ENCODE data around the gene TXNDC11. TPM values are rescaled to one million over a fixed set of nuclear protein-coding genes. Genes with fewer than 3 reads are reported as not detected.

The TXNDC11 gene
- total and polyA plus RNA-seq, 9 of the 15 experiments (the other 6 are each of a cell fraction or from before 2014, with no cell fraction given) = 0.66 to 32.6 (median 26.2) TPM

DNA sequence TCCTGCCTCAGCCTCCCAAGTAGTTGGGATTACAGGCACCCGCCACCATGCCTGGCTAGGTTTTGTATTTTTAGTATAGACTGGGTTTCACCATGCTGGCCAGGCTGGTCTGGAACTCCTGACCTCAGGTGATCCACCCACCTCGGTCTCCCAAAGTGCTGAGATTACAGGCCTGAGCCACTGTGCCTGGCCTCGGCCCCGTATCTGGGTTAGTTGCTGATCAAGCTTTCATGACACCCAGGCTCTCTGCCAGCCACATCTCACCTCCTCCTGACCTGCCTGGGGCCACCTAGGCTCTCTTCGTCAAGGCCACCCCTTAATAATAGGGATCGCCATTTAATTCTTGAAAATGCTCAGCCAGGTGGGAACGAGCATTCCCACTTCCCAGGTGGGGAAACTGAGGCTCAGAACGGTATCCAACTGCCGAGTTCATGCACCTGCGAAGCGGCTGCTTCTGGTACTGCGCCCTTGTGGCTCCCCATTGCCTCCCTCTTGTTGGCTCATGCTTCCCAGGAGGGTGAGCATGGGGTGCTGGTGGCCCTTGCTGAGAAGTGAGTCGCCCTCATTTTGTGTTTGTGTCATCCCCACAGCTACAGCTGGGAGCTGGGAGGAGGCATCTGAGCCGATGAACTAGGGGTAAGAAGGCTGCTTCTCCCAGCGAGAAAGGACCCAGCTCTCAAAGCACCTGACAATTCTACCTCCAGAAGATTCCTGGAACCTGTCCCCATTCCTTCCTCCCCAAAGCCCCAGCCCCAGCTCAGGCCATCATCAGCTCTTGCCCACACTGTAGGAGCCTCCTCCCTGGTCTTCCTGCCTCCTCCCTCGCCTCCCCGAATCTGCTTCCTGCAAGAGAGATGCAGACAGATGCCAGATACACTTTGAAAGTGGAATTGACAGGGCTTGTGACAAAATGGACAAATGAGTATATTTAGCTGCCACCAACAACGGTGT is 91.7 kb downstream of the TXNDC11 start:
- Histone ChIP-seq H3K36me3 (ENCODE audit: control insufficient read depth, insufficient read depth, low read length) (no peaks in the 10 kb centered on the region), H3K4me2 (ENCODE audit: insufficient read depth, low read length) (no peak overlapping the region), H3K9ac (ENCODE audit: insufficient read depth in 1 of 2, low read depth in 2 of 2, low read length in 2 of 2) (no peak overlapping the region), H3K27ac (ENCODE audit: extremely low read depth, low read depth, low read length) (no peak overlapping the region), H3K4me3 (no peak overlapping the region), H3K9me3 (replicated peaks; ENCODE audit: control insufficient read depth, insufficient read depth, low read depth, low read length) (no peaks in the 10 kb centered on the region), H4K20me1 (replicated peaks; ENCODE audit: control insufficient read depth, insufficient read depth, low read length) (0 out of 2 replicates have a peak, but pooled peaks cover 5% of the 10 kb centered on the region), H3K79me2 (ENCODE audit: control insufficient read depth, insufficient read depth, low read length) (no peaks in the 10 kb centered on the region), H3K9me1 (ENCODE audit: control insufficient read depth, insufficient read depth, low read length) (no peaks in the 10 kb centered on the region), H3K27me3 (ENCODE audit: control insufficient read depth in 2 of 2, insufficient read depth in 2 of 2, low read length in 2 of 2) (peaks cover 22 to 39% of the 10 kb centered on the region in 2 experiments; a peak in 4 of 5 replicates), H2AFZ (ENCODE audit: low read depth, low read length) (no peak overlapping the region), H3K4me1 (replicated peaks in 1 of 2; ENCODE audit: control insufficient read depth in 2 of 2, insufficient read depth in 2 of 2, low read length in 2 of 2) (no peaks in the 10 kb centered on the region)
- DNase-seq (ENCODE audit: extremely low read depth in 1 of 4, low spot score in 3 of 4) (no peak), ATAC-seq (no peak), FAIRE-seq (no peak)
- in situ Hi-C loops (cut with MboI) (loop anchor here (10.0 to 25.0 kb wide), 2 partner anchors 246 to 689 kb away; no protein-coding TSS in a partner anchor), intact Hi-C loops (cut with micrococcal nuclease) (no loop called here)
- ChIA-PET CTCF (ENCODE audit: low intra/inter-chr PET ratio) (no interaction called here), POLR2A (interaction anchor here (0.6 kb wide), 1 partner anchor 18 kb away, joined by 3 read pairs; no protein-coding TSS in a partner anchor)
- WGBS (ENCODE audit: insufficient coverage, low coverage, missing lambda C conversion rate) = 4% methylated on average over 18 of the region's 18 CpGs
- no peak for TF ChIP-seq CEBPG (CRISPR knock-in tag; IDR thresholded peaks at IDR 0.05)
- no peak for TF ChIP-seq CEBPG (tag; conservative IDR thresholded peaks at IDR 0.05 in 1 of 2, IDR thresholded peaks at IDR 0.05 in 1 of 2)
- TF ChIP-seq PTRF (tag; IDR thresholded peaks at IDR 0.05) = no peak
- TF ChIP-seq ZNF696 (CRISPR knock-in tag; conservative IDR thresholded peaks at IDR 0.05) = no peak
- TF ChIP-seq, protein P1, sequence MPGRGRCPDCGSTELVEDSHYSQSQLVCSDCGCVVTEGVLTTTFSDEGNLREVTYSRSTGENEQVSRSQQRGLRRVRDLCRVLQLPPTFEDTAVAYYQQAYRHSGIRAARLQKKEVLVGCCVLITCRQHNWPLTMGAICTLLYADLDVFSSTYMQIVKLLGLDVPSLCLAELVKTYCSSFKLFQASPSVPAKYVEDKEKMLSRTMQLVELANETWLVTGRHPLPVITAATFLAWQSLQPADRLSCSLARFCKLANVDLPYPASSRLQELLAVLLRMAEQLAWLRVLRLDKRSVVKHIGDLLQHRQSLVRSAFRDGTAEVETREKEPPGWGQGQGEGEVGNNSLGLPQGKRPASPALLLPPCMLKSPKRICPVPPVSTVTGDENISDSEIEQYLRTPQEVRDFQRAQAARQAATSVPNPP (IDR thresholded peaks at IDR 0.05; ENCODE audit: borderline replicate concordance, insufficient read depth, insufficient read length) = no peak
- TF ChIP-seq SMARCA5 (IDR thresholded peaks at IDR 0.05) = no peak
- no peak for TF ChIP-seq CXXC5 (CRISPR knock-in tag; IDR thresholded peaks at IDR 0.05)
- no peak for TF ChIP-seq SMARCA4 (IDR thresholded peaks at IDR 0.05)
- no peak for TF ChIP-seq ZNF347 (CRISPR knock-in tag; IDR thresholded peaks at IDR 0.05; ENCODE audit: low read depth)
- TF ChIP-seq, protein P2, sequence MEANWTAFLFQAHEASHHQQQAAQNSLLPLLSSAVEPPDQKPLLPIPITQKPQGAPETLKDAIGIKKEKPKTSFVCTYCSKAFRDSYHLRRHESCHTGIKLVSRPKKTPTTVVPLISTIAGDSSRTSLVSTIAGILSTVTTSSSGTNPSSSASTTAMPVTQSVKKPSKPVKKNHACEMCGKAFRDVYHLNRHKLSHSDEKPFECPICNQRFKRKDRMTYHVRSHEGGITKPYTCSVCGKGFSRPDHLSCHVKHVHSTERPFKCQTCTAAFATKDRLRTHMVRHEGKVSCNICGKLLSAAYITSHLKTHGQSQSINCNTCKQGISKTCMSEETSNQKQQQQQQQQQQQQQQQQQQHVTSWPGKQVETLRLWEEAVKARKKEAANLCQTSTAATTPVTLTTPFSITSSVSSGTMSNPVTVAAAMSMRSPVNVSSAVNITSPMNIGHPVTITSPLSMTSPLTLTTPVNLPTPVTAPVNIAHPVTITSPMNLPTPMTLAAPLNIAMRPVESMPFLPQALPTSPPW (CRISPR knock-in tag; IDR thresholded peaks at IDR 0.05) = no peak
- BruUV-seq (replicated peaks) = no TSS peak
